Fibroblast of lung (primary cell): ENCODE data around the gene ZSCAN9. TPM values are rescaled to one million over a fixed set of nuclear protein-coding genes. Genes with fewer than 3 reads are reported as not detected.
A peak's percentile ranks its signal among the peaks of the same experiment; 100 is the strongest.

Source experiments
- DNase-seq, 2 donors: peaks; one replicate each; pipeline versions ENCODE4 v3.0.0 to v3.0.0-alpha.2; 2010; ENCODE audit warnings: low read depth in 2 of 2
- H2AFZ ChIP-seq: 2 replicates; pipeline ENCODE4 v1.5.1; 2012; ENCODE audit warnings: low read length, control low read depth, inconsistent platforms
- H3K27ac ChIP-seq: 2 replicates; pipeline ENCODE4 v1.5.1; 2011; ENCODE audit warnings: low read length, control low read depth; ENCODE audit not compliant: insufficient read depth
- H3K27me3 ChIP-seq: 2 replicates; pipeline ENCODE4 v1.5.1; 2011; ENCODE audit warnings: mild to moderate bottlenecking, low read length; ENCODE audit not compliant: control insufficient read depth, insufficient read depth
- H3K36me3 ChIP-seq: 2 replicates; pipeline ENCODE4 v1.5.1; 2011; ENCODE audit warnings: low read length; ENCODE audit not compliant: control insufficient read depth, insufficient read depth
- H3K4me1 ChIP-seq: 2 replicates; pipeline ENCODE4 v1.5.1; 2011; ENCODE audit warnings: low read length; ENCODE audit not compliant: control insufficient read depth, insufficient read depth; ENCODE audit errors: extremely low read depth
- H3K4me2 ChIP-seq: 2 replicates; pipeline ENCODE4 v1.5.1; 2011; ENCODE audit warnings: low read length, control low read depth; ENCODE audit not compliant: insufficient read depth; ENCODE audit errors: extremely low read depth
- H3K4me3 ChIP-seq, 4 experiments: fragments of 200-600 bp in 1 of 4; sonication (generic) in 1 of 4; replicated peaks in 1 of 4; 2 replicates each; pipeline ENCODE4 v1.5.1; 2011 to 2016; ENCODE audit warnings: low read length in 4 of 4, low read depth in 3 of 4, mild to moderate bottlenecking in 3 of 4, control low read depth in 2 of 4, inconsistent platforms in 1 of 4, mixed read lengths in 1 of 4; ENCODE audit not compliant: insufficient read depth in 1 of 4; ENCODE audit errors: control extremely low read depth in 1 of 4
- H3K79me2 ChIP-seq: 2 replicates; pipeline ENCODE4 v1.5.1; 2012; ENCODE audit warnings: mild to moderate bottlenecking, low read length, inconsistent platforms; ENCODE audit not compliant: control insufficient read depth, insufficient read depth
- H3K9ac ChIP-seq: 2 replicates; pipeline ENCODE4 v1.5.1; 2011; ENCODE audit warnings: mild to moderate bottlenecking, low read length, control low read depth; ENCODE audit not compliant: insufficient read depth
- H3K9me3 ChIP-seq: 2 replicates; pipeline ENCODE4 v1.5.1; 2012; ENCODE audit warnings: low read depth, low read length; ENCODE audit not compliant: control insufficient read depth, insufficient read depth
- H4K20me1 ChIP-seq: 2 replicates; pipeline ENCODE4 v1.5.1; 2011; ENCODE audit warnings: low read length; ENCODE audit not compliant: control insufficient read depth, insufficient read depth; ENCODE audit errors: extremely low read depth
- EZH2 ChIP-seq: IDR thresholded peaks from 2 replicates; pipeline ENCODE4 v1.5.1; 2012; ENCODE audit warnings: low read length, control low read depth, mild to moderate bottlenecking; ENCODE audit errors: missing control alignments
- polyA plus RNA-seq, 2 donors: library from polyadenylated mRNA; depleted of rRNA in 1 of 2; stranded (reverse) in 1 of 2; unstranded in 1 of 2; fragments of >200 nt; gene quantifications; 2 replicates each; pipeline ENCODE4 v1.2.1, GENCODE V29; 2011 to 2012; ENCODE audit warnings: missing spikeins in 1 of 2
- total RNA-seq: library from RNA; depleted of rRNA; stranded (reverse); fragments of >200 nt; gene quantifications from 2 replicates; pipeline ENCODE4 v1.2.1, GENCODE V29; 2014
- TF ChIP-seq, protein P1 (sequence below), 2 donors: IDR thresholded peaks in 1 of 2; conservative IDR thresholded peaks in 1 of 2; 1 replicate in 1 of 2; 2 replicates in 1 of 2; pipeline ENCODE4 v1.5.1; 2011 to 2012; ENCODE audit warnings: low read length in 2 of 2, control low read depth in 1 of 2, inconsistent platforms in 1 of 2, low read depth in 1 of 2, mild to moderate bottlenecking in 1 of 2

Gene ZSCAN9
- total and polyA plus RNA-seq, 2 donors (not counting 1 experiment from before 2014, with no cell fraction given), result 11.3 to 11.6 TPM

GRCh38 chr6:28269492-28269891, 44.4 kb downstream of the ZSCAN9 start:
- Histone ChIP-seq H3K9ac (no peak overlapping the region), H3K27me3 (no peaks in the 10 kb centered on the region), H4K20me1 (no peaks in the 10 kb centered on the region), H3K79me2 (peaks cover 17% of the 10 kb centered on the region), H3K27ac (no peak overlapping the region), H3K4me2 (no peak overlapping the region), H3K9me3 (no peaks in the 10 kb centered on the region), H3K4me1 (no peaks in the 10 kb centered on the region), H2AFZ (no peak overlapping the region), H3K36me3 (peaks cover 2% of the 10 kb centered on the region), H3K4me3 (no peak overlapping the region)
- DNase-seq, result peak; percentile 85 to 93
- no peak for TF ChIP-seq EZH2
- TF ChIP-seq, protein P1, sequence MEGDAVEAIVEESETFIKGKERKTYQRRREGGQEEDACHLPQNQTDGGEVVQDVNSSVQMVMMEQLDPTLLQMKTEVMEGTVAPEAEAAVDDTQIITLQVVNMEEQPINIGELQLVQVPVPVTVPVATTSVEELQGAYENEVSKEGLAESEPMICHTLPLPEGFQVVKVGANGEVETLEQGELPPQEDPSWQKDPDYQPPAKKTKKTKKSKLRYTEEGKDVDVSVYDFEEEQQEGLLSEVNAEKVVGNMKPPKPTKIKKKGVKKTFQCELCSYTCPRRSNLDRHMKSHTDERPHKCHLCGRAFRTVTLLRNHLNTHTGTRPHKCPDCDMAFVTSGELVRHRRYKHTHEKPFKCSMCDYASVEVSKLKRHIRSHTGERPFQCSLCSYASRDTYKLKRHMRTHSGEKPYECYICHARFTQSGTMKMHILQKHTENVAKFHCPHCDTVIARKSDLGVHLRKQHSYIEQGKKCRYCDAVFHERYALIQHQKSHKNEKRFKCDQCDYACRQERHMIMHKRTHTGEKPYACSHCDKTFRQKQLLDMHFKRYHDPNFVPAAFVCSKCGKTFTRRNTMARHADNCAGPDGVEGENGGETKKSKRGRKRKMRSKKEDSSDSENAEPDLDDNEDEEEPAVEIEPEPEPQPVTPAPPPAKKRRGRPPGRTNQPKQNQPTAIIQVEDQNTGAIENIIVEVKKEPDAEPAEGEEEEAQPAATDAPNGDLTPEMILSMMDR (conservative IDR thresholded peaks at IDR 0.05 in 1 of 2, IDR thresholded peaks at IDR 0.05 in 1 of 2; ENCODE audit: low read depth in 1 of 2, low read length in 2 of 2), result no peak

DNA sequence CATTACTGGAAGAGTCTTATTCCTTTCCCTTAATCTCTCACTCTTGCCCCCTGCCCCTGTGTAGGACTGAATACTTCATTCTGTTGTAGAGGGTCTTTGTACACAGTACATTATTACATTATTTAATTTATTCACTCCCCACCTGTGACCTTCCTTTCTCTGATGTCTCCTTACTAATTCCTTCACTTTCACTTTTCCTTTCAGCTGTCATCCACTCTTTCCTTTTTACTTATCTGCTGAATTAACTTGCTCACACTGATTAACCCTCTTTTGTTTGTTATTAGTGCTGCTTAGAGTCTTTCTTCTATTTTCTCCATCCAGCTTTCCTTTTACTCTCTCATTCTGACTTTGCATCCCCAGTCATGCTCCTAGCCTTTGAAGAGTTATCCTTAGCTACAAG, 49.8 kb downstream of the ZSCAN9 start:
- TF ChIP-seq EZH2, result no peak
- TF ChIP-seq, protein P1 (conservative IDR thresholded peaks at IDR 0.05 in 1 of 2, IDR thresholded peaks at IDR 0.05 in 1 of 2; ENCODE audit: low read depth in 1 of 2, low read length in 2 of 2), result no peak
- no peaks in the 10 kb centered on the region for H4K20me1 ChIP-seq

GRCh38 chr6:28277746-28278145, 52.7 kb downstream of the ZSCAN9 start:
- H3K79me2 ChIP-seq, result peaks cover 2% of the 10 kb centered on the region
- no peak for TF ChIP-seq EZH2
- H3K27ac ChIP-seq, result no peak overlapping the region
- H3K4me1 ChIP-seq, result no peaks in the 10 kb centered on the region
- H3K27me3 ChIP-seq, result no peaks in the 10 kb centered on the region
- H3K36me3 ChIP-seq, result peaks cover 8% of the 10 kb centered on the region
- H3K4me2 ChIP-seq, result no peak overlapping the region
- peak in 1 of 2 donors; percentile 16 for DNase-seq
- H3K9me3 ChIP-seq, result no peaks in the 10 kb centered on the region
- H3K4me3 ChIP-seq, result no peak overlapping the region
- H2AFZ ChIP-seq, result no peak overlapping the region
- H4K20me1 ChIP-seq, result no peaks in the 10 kb centered on the region
- no peak overlapping the region for H3K9ac ChIP-seq

More for the DNA sequence above, 49.8 kb downstream of the ZSCAN9 start:
- Histone ChIP-seq H3K4me3 (no peak overlapping the region), H3K27me3 (no peaks in the 10 kb centered on the region), H3K27ac (no peak overlapping the region), H3K9ac (no peak overlapping the region), H3K4me2 (no peak overlapping the region), H3K79me2 (peaks cover 4% of the 10 kb centered on the region), H3K36me3 (peaks cover 8% of the 10 kb centered on the region), H3K4me1 (no peaks in the 10 kb centered on the region), H2AFZ (no peak overlapping the region), H3K9me3 (no peaks in the 10 kb centered on the region)
- DNase-seq, result no peak
